HEK293 (cell line): Measurements from ENCODE around the gene SDF2.

Experiments
- BCL11B ChIP-seq: fragments of 450-650 bp; formaldehyde crosslinking; IDR thresholded peaks from 2 replicates; pipeline ENCODE4 v1.5.1; 2016; ENCODE audit warnings: low read depth, missing biosample characterization, missing genetic modification characterization
- CTCF ChIP-seq: fragments of 450-650 bp; formaldehyde crosslinking; IDR thresholded peaks from 2 replicates; pipeline ENCODE4 v1.5.1; 2016; ENCODE audit warnings: missing biosample characterization, missing genetic modification characterization
- EGR2 ChIP-seq: fragments of 450-650 bp; formaldehyde crosslinking; IDR thresholded peaks from 2 replicates; pipeline ENCODE4 v1.5.1; 2016; ENCODE audit warnings: low read depth, missing biosample characterization, missing genetic modification characterization
- GFI1B ChIP-seq: fragments of 450-650 bp; formaldehyde crosslinking; IDR thresholded peaks from 2 replicates; pipeline ENCODE4 v1.5.1; 2016; ENCODE audit warnings: missing biosample characterization, missing genetic modification characterization
- GLIS2 ChIP-seq: fragments of 450-650 bp; formaldehyde crosslinking; IDR thresholded peaks from 2 replicates; pipeline ENCODE4 v1.5.1; 2016; ENCODE audit warnings: missing biosample characterization, missing genetic modification characterization
- IKZF3 ChIP-seq: fragments of 450-650 bp; IDR thresholded peaks from 2 replicates; pipeline ENCODE4 v1.5.0; 2018; ENCODE audit warnings: missing biosample characterization, mild to moderate bottlenecking, missing genetic modification characterization, moderate library complexity
- MEIS1 ChIP-seq: sonication (generic); formaldehyde crosslinking; IDR thresholded peaks from 2 replicates; pipeline ENCODE4 v1.8.1; 2022; ENCODE audit warnings: missing genetic modification reagents, mild to moderate bottlenecking, borderline replicate concordance
- MYNN ChIP-seq: fragments of 450-650 bp; formaldehyde crosslinking; IDR thresholded peaks from 2 replicates; pipeline ENCODE4 v1.5.1; 2016; ENCODE audit warnings: missing biosample characterization, missing genetic modification characterization, borderline replicate concordance
- MZF1 ChIP-seq: fragments of 450-650 bp; formaldehyde crosslinking; IDR thresholded peaks from 2 replicates; pipeline ENCODE4 v1.5.1; 2017; ENCODE audit warnings: missing biosample characterization, missing genetic modification characterization, borderline replicate concordance
- OSR2 ChIP-seq: fragments of 450-650 bp; formaldehyde crosslinking; IDR thresholded peaks from 2 replicates; pipeline ENCODE4 v1.5.1; 2016; ENCODE audit warnings: missing biosample characterization, missing genetic modification characterization
- SALL2 ChIP-seq: fragments of 450-650 bp; formaldehyde crosslinking; IDR thresholded peaks from 2 replicates; pipeline ENCODE4 v1.5.0; 2017; ENCODE audit warnings: missing biosample characterization, mild to moderate bottlenecking, missing genetic modification characterization, borderline replicate concordance
- SP7 ChIP-seq: fragments of 450-650 bp; formaldehyde crosslinking; IDR thresholded peaks from 2 replicates; pipeline ENCODE4 v1.5.1; 2016; ENCODE audit warnings: missing biosample characterization, missing genetic modification characterization
- ZFP37 ChIP-seq: fragments of 450-650 bp; formaldehyde crosslinking; IDR thresholded peaks from 2 replicates; pipeline ENCODE4 v1.5.1; 2016; ENCODE audit warnings: missing biosample characterization, missing genetic modification characterization
- ZNF112 ChIP-seq: fragments of 450-650 bp; formaldehyde crosslinking; IDR thresholded peaks from 2 replicates; pipeline ENCODE4 v1.5.0; 2017; ENCODE audit warnings: missing biosample characterization, missing genetic modification characterization
- ZNF132 ChIP-seq: fragments of 450-650 bp; formaldehyde crosslinking; IDR thresholded peaks from 2 replicates; pipeline ENCODE4 v1.5.1; 2017; ENCODE audit warnings: missing biosample characterization, missing genetic modification characterization, borderline replicate concordance
- ZNF157 ChIP-seq: fragments of 450-650 bp; formaldehyde crosslinking; IDR thresholded peaks from 2 replicates; pipeline ENCODE4 v1.5.1; 2016; ENCODE audit warnings: missing biosample characterization, missing genetic modification characterization
- ZNF169 ChIP-seq: fragments of 450-650 bp; formaldehyde crosslinking; IDR thresholded peaks from 2 replicates; pipeline ENCODE4 v1.5.1; 2016; ENCODE audit warnings: missing biosample characterization, missing genetic modification characterization
- ZNF26 ChIP-seq: fragments of 450-650 bp; formaldehyde crosslinking; IDR thresholded peaks from 2 replicates; pipeline ENCODE4 v1.5.1; 2016; ENCODE audit warnings: missing biosample characterization, missing genetic modification characterization
- ZNF302 ChIP-seq: fragments of 450-650 bp; formaldehyde crosslinking; IDR thresholded peaks from 2 replicates; pipeline ENCODE4 v1.5.1; 2016; ENCODE audit warnings: missing biosample characterization, missing genetic modification characterization, low read depth
- ZNF37A ChIP-seq: fragments of 450-650 bp; IDR thresholded peaks from 2 replicates; pipeline ENCODE4 v1.5.1; 2018; ENCODE audit warnings: missing biosample characterization, missing genetic modification characterization
- ZNF416 ChIP-seq: fragments of 450-650 bp; formaldehyde crosslinking; IDR thresholded peaks from 2 replicates; pipeline ENCODE4 v1.5.1; 2016; ENCODE audit warnings: missing biosample characterization, missing genetic modification characterization
- ZNF488 ChIP-seq: fragments of 450-650 bp; formaldehyde crosslinking; IDR thresholded peaks from 2 replicates; pipeline ENCODE4 v1.5.1; 2016; ENCODE audit warnings: missing biosample characterization, missing genetic modification characterization
- ZNF514 ChIP-seq: fragments of 450-650 bp; formaldehyde crosslinking; IDR thresholded peaks from 2 replicates; pipeline ENCODE4 v1.5.1; 2016; ENCODE audit warnings: missing biosample characterization, missing genetic modification characterization
- ZNF544 ChIP-seq: fragments of 450-650 bp; formaldehyde crosslinking; IDR thresholded peaks from 2 replicates; pipeline ENCODE4 v1.5.0; 2017; ENCODE audit warnings: missing biosample characterization, missing genetic modification characterization
- ZNF596 ChIP-seq: fragments of 450-650 bp; IDR thresholded peaks from 2 replicates; pipeline ENCODE4 v1.5.0; 2018; ENCODE audit warnings: missing biosample characterization, mild to moderate bottlenecking, missing genetic modification characterization, moderate library complexity
- ZNF610 ChIP-seq: fragments of 450-650 bp; formaldehyde crosslinking; IDR thresholded peaks from 2 replicates; pipeline ENCODE4 v1.5.1; 2016; ENCODE audit warnings: missing biosample characterization, missing genetic modification characterization, borderline replicate concordance
- ZNF624 ChIP-seq: fragments of 450-650 bp; formaldehyde crosslinking; IDR thresholded peaks from 2 replicates; pipeline ENCODE4 v1.5.1; 2017; ENCODE audit warnings: missing biosample characterization, missing genetic modification characterization
- ZNF654 ChIP-seq: fragments of 450-650 bp; formaldehyde crosslinking; IDR thresholded peaks from 2 replicates; pipeline ENCODE4 v1.5.1; 2016; ENCODE audit warnings: low read depth, missing biosample characterization, missing genetic modification characterization
- ZNF660 ChIP-seq: fragments of 450-650 bp; IDR thresholded peaks from 2 replicates; pipeline ENCODE4 v1.5.1; 2018; ENCODE audit warnings: missing biosample characterization, mild to moderate bottlenecking, missing genetic modification characterization
- ZNF701 ChIP-seq: fragments of 450-650 bp; formaldehyde crosslinking; IDR thresholded peaks from 2 replicates; pipeline ENCODE4 v1.5.1; 2016; ENCODE audit warnings: missing biosample characterization, missing genetic modification characterization
- ZNF785 ChIP-seq: fragments of 450-650 bp; formaldehyde crosslinking; IDR thresholded peaks from 2 replicates; pipeline ENCODE4 v1.5.1; 2016; ENCODE audit warnings: missing biosample characterization, missing genetic modification characterization
- ZNF791 ChIP-seq: fragments of 450-650 bp; formaldehyde crosslinking; IDR thresholded peaks from 2 replicates; pipeline ENCODE4 v1.5.1; 2016; ENCODE audit warnings: missing biosample characterization, missing genetic modification characterization
- ZNF830 ChIP-seq: fragments of 450-650 bp; IDR thresholded peaks from 2 replicates; pipeline ENCODE4 v1.5.0; 2018; ENCODE audit warnings: missing biosample characterization, missing genetic modification characterization, low read depth, mild to moderate bottlenecking, moderate library complexity
- ZNF843 ChIP-seq: fragments of 450-650 bp; formaldehyde crosslinking; IDR thresholded peaks from 2 replicates; pipeline ENCODE4 v1.5.1; 2016; ENCODE audit warnings: missing biosample characterization, missing genetic modification characterization
- TF ChIP-seq, protein P1 (sequence below): fragments of 450-650 bp; formaldehyde crosslinking; IDR thresholded peaks from 2 replicates; pipeline ENCODE4 v1.5.1; 2016; ENCODE audit warnings: missing biosample characterization, missing genetic modification characterization
- TF ChIP-seq, protein P2 (sequence below): fragments of 450-650 bp; formaldehyde crosslinking; IDR thresholded peaks from 2 replicates; pipeline ENCODE4 v1.5.1; 2016; ENCODE audit warnings: missing biosample characterization, missing genetic modification characterization

Gene SDF2

GRCh38 chr17:28598799-28599310, 62.9 kb downstream of the SDF2 start, which contains the start of gene SPAG5 (continued):
- TF ChIP-seq ZNF169 (tag by site-specific recombination) (no peak), MYNN (tag by site-specific recombination) (no peak), ZNF791 (no peak), ZNF610 (0 out of 2 replicates have a peak, but pooled peaks have one; percentile 38), ZNF514 (no peak), ZNF488 (tag by site-specific recombination) (no peak), ZNF544 (tag by site-specific recombination) (no peak), ZNF302 (tag by site-specific recombination) (no peak), ZNF37A (no peak), EGR2 (tag by site-specific recombination) (no peak), SALL2 (no peak), MEIS1 (CRISPR knock-in tag) (no peak), OSR2 (tag by site-specific recombination) (no peak), ZNF660 (tag by site-specific recombination) (no peak; the same call in none of the 2 replicates), ZNF596 (no peak), ZNF112 (tag by site-specific recombination) (no peak), ZNF26 (tag by site-specific recombination) (no peak), ZNF701 (tag by site-specific recombination) (no peak), IKZF3 (no peak), ZNF624 (tag by site-specific recombination) (no peak), ZNF416 (tag by site-specific recombination) (no peak), ZNF157 (tag by site-specific recombination) (no peak), GFI1B (no peak), ZNF830 (no peak), BCL11B (tag by site-specific recombination) (no peak), GLIS2 (tag by site-specific recombination) (peak; percentile 56; the same call in 1 of the 2 replicates), MZF1 (no peak), ZFP37 (tag by site-specific recombination) (no peak), ZNF132 (no peak), ZNF785 (no peak), ZNF654 (tag by site-specific recombination) (no peak), SP7 (peak; percentile 66; the same call in 1 of the 2 replicates), ZNF843 (no peak), CTCF (tag by site-specific recombination) (no peak)
- TF ChIP-seq, protein P1, sequence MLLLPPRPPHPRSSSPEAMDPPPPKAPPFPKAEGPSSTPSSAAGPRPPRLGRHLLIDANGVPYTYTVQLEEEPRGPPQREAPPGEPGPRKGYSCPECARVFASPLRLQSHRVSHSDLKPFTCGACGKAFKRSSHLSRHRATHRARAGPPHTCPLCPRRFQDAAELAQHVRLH (tag by site-specific recombination) = peak; percentile 91
- TF ChIP-seq, protein P2, sequence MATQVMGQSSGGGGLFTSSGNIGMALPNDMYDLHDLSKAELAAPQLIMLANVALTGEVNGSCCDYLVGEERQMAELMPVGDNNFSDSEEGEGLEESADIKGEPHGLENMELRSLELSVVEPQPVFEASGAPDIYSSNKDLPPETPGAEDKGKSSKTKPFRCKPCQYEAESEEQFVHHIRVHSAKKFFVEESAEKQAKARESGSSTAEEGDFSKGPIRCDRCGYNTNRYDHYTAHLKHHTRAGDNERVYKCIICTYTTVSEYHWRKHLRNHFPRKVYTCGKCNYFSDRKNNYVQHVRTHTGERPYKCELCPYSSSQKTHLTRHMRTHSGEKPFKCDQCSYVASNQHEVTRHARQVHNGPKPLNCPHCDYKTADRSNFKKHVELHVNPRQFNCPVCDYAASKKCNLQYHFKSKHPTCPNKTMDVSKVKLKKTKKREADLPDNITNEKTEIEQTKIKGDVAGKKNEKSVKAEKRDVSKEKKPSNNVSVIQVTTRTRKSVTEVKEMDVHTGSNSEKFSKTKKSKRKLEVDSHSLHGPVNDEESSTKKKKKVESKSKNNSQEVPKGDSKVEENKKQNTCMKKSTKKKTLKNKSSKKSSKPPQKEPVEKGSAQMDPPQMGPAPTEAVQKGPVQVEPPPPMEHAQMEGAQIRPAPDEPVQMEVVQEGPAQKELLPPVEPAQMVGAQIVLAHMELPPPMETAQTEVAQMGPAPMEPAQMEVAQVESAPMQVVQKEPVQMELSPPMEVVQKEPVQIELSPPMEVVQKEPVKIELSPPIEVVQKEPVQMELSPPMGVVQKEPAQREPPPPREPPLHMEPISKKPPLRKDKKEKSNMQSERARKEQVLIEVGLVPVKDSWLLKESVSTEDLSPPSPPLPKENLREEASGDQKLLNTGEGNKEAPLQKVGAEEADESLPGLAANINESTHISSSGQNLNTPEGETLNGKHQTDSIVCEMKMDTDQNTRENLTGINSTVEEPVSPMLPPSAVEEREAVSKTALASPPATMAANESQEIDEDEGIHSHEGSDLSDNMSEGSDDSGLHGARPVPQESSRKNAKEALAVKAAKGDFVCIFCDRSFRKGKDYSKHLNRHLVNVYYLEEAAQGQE (tag by site-specific recombination) = no peak
